GM21528 (cell line): ENCODE data around the gene SMIM45.

Source experiments
- ATAC-seq: cut with Tn5 transposase; IDR thresholded peaks from one replicate; pipeline ENCODE4 v1.9.1; 2021; ENCODE audit warnings: mild to moderate bottlenecking, moderate library complexity; ENCODE audit not compliant: unreplicated experiment, low FRiP score

Gene SMIM45

GRCh38 chr22:41966225-41966606 is 14.3 kb downstream of the SMIM45 start:
- ATAC-seq: no peak

GRCh38 chr22:41966607-41967240 is 14.8 kb downstream of the SMIM45 start:
- ATAC-seq: no peak

GRCh38 chr22:41968601-41969000 is 16.7 kb downstream of the SMIM45 start:
- ATAC-seq: no peak

GRCh38 chr22:41969110-41969646 is 17.2 kb downstream of the SMIM45 start, which contains the start of gene SEPTIN3:
Gene SEPTIN3, plus strand, starts transcription at chr22:41969443. Its CDS starts 2,050 bp downstream, at chr22:41971493.
- no peak for ATAC-seq

- ATAC-seq: no peak
These were observed 18.7 kb downstream of the SMIM45 start for GRCh38 chr22:41970601-41971000.

- ATAC-seq: no peak
These were observed 19.5 kb downstream of the SMIM45 start for GRCh38 chr22:41971431-41971830.

GRCh38 chr22:41974691-41975290 is 22.8 kb downstream of the SMIM45 start:
- no peak for ATAC-seq

- ATAC-seq: no peak
These were observed 23.5 kb downstream of the SMIM45 start for GRCh38 chr22:41975299-41976069.

GRCh38 chr22:41976070-41976901 is 24.3 kb downstream of the SMIM45 start:
- ATAC-seq: no peak

GRCh38 chr22:41976961-41977566 is 25.1 kb downstream of the SMIM45 start:
- ATAC-seq: no peak

GRCh38 chr22:41978732-41979131 is 26.8 kb downstream of the SMIM45 start:
- no peak for ATAC-seq

- ATAC-seq: no peak
These were observed 27.7 kb downstream of the SMIM45 start for GRCh38 chr22:41979423-41980250.

GRCh38 chr22:41982865-41983264 is 30.9 kb downstream of the SMIM45 start:
- ATAC-seq: no peak

GRCh38 chr22:41983513-41984405 is 31.8 kb downstream of the SMIM45 start:
- no peak for ATAC-seq

- no peak for ATAC-seq
These were observed 35.3 kb downstream of the SMIM45 start for GRCh38 chr22:41987276-41987675.

- no peak for ATAC-seq
These were observed 37.3 kb downstream of the SMIM45 start for GRCh38 chr22:41989246-41989645.

GRCh38 chr22:41991111-41991510 is 39.2 kb downstream of the SMIM45 start:
- no peak for ATAC-seq

GRCh38 chr22:41992496-41992895 is 40.5 kb downstream of the SMIM45 start:
- ATAC-seq: no peak
